Dedifferentiated amniotic fluid mesenchymal stem cell (primary cell): ENCODE measurements around the gene P4HA1.

ENCODE experiments used
- DNase-seq: peaks from one replicate; pipeline ENCODE4 v3.0.0-alpha.2; 2016; ENCODE audit errors: extremely low spot score

The P4HA1 gene

DNA sequence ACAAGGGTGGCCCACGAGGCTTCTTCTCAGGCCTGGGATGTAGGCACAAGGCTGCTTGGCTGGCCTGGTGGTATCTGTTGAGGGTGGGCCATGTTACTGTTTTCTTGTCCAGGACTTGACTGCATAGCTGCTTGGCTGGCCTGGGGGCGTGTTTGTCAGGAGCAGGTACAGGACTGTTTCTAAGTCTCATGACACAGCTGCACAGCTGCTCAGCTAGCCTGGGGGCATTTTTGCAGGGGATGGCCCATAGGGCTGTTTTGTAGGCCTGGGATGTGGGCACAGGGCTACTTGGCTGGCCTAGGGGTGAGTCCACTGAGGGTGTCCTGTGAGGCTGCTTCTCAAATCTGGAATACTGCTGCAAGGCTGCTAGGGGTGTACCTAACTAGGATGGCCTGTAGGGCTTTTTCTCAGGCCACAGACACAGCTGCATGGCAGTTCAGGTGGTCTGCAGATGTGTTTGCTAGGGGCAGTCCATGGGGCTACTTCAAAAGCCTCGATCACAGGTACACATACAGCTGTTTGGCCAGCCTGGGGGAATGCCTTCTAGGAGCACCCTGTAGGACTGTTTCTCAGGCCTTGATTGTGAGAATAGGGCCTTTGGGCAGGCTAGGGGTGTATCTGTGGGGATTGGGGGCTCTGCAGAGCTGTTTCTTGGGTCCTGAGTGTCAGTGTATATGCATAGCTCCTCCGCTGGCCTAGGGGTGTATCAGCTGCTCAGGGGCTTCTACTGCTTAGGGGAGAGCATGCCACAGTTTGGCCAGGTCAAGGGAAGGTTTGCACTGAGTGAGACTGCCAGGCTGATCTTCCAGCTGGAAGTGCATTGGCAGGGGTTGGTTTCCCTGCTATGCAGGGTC, 115.4 kb downstream of the P4HA1 start:
- DNase-seq, result no peak

DNA sequence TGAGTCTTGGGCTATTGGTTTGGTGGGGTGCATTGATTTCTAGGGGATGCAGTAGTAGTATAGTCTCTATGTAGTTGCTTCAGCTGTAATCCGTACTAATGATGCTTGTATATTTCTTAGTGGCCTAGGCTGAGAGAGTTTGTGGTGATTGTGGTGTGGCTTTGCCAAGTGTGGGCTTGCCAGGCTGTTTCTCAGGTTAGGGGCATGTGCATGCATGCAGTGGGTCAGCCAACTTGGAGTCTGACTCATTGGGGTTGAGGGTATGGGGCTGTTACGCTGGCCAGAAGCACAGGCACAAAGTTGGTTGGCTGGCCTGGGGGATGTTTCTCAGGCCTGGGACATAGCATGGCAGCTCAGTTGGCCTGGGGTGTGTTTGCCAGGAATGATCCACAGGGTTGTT, 116.3 kb downstream of the P4HA1 start:
- DNase-seq, result no peak

DNA sequence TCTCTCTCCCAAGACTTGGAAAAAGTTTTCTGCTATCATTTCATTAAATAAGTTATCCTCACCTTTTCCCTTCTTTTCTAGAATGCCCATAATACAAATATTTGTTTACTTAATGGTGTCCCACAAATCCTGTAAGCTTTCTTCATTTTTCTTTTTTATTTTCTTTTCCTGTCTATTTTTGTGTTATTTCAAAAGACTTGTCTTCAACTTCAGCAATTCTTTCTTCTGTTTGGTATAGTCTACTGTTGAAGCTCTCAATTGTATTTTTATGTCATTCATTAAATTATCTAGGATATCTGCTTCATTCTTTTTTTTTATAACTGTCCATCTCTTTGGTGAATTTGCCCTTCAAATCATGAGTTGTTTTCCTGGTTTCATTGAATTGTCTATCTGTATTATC, 117.0 kb downstream of the P4HA1 start:
- DNase-seq, result no peak

DNA sequence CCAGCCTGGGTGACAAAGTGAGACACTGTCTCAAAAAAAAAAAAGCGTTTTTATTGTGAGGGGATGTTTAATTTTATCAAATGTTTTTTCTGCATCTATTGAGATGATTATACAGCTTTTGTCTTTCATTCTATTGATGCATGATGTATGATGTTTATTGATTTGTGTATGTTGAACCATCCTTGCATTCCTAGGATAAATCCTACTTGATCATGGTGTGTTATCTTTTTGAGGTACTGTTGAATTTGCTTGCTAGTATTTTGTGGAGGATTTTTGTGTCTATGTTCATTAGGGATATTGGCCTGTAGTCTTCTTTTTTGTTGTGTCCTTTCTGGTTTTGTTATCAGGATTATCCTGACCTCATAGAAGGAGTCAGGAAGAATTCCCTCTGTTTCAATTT, 119.8 kb downstream of the P4HA1 start:
- DNase-seq, result no peak
